Fibroblast of upper back skin (primary cell): ENCODE data around the gene DNAI2.
"Not testable (repeated sequence)": the region's sequence is repeated elsewhere in the genome, so short reads cannot be mapped to it uniquely, and the experiment has no call there.

Experiments
- DNase-seq: peaks from one replicate; pipeline ENCODE4 v3.0.0-alpha.2; 2013

DNAI2 gene

DNA sequence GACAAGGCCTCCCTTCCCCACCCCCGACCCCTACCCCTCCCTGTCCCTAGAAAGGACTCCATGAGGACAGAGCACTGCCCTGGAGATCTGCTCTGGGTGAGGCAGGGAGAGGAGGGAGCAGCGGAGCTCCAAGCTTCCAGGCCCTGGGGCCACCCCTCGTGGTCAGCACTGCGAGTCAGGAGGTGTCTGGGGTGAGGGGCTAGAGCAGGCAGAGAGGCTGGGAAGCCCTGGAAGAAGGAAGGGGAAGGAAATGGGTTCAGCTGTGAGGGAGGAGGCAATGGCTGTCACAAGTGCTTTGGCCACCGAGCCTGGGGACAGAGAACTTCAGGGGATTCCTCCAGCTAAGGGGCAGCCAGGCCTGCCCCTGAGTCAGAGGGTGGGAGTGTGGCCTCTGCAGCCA is 28.2 kb upstream of the DNAI2 start:
- DNase-seq = no peak

DNA sequence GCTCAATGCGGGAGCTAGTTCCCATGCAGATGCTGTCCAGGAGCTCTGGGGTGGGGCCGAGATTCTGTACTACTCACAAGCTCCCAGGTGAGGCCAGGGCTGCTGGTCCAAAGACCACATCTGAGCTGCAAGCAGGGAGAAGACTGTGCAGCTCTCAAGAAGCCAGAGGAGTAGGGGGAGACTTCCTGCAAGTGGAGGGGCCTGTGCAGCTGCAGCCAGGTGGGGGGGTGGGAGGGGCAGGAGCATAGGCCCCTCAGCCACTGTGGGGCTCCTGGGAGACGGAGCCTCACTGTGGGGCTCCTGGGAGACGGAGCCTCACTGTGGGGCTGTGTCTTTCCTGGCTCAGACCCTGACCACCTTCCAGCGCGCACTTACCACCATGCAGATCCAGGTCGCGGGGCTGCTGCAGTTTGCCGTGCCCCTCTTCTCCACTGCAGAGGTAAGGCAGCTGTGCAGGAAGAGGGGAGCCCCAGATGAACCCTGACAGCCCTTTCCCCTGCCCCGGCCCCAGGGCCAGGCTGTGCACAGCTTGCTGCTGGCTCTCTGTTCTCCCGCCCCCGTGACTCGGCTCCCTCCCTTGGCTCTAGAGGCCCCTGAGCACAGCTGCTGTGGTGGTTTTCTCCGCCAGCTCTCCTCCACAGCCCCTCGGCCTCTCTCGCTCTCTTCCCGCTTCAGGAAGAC is 24.3 kb upstream of the DNAI2 start:
- no peak for DNase-seq

DNA sequence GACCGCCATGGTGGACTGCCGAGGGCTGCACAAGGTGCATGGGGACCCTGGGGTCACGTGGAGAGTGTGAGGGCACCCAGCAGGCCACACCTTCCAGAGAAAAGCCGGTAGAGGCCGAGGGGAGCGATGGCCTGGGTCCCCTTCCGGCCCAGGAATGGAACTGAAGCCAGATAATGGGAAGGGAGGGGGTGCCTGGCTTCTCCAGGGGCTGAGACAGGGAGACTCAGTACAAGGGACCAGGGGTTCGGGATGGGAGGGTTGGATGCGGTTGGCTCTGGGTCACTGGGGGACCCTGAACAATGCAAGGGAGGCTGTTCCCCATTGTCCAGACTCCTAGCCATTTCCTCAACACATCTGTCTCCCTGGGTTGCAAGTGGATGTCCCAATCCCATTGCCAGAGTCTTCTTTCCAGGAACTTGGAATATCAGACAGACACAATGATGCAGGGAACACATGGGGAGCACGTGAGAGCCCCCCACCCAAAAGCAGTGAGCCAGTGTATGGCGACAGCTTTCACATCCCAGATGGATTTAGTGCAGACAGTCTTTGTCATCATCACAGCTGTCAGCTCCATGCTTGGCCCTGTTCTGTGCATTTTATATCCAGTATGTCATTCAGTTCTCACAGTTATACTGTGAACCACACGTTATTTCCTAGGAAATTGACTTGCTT is 23.6 kb upstream of the DNAI2 start:
- peak; percentile 6 for DNase-seq

DNA sequence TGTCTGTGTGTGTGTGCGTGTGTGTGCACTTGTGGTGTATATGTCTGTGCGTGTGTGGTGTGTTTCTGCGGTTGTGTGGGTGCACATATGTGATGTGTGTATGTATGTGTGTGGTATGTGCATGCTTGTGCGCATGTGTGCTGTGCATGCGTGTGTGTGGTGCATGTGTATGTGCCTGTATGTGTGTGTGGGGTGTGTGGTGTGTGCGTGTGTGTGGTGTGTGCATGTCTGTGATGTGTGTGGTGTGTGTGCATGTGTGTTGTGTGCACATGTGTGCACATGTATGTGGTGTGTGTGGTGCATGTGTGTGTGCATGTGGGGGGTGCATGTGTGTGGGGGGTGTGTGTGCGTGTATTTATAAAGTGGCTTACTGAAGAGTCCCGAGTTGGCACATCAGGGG is 23.0 kb upstream of the DNAI2 start:
- DNase-seq = no peak

DNA sequence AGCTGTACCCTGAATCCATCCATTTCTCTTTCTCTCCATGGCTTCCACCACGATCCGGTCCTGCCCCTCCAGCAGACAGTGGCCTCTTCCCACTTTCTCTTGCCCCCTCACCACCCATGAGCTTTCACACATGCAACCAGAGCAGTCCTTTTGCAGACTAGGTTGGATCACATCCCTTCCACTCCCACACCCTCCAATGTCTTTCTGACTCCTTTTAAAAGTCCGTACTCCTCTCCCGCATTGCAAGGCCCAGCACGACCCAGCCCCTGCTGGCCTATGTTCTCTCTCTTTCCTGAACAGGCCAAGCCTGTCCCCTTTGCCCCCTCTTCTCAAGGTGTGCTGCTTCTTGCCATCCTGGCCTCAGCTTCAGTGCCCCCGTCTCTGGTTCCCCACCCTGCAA is 22.5 kb upstream of the DNAI2 start:
- no peak for DNase-seq

DNA sequence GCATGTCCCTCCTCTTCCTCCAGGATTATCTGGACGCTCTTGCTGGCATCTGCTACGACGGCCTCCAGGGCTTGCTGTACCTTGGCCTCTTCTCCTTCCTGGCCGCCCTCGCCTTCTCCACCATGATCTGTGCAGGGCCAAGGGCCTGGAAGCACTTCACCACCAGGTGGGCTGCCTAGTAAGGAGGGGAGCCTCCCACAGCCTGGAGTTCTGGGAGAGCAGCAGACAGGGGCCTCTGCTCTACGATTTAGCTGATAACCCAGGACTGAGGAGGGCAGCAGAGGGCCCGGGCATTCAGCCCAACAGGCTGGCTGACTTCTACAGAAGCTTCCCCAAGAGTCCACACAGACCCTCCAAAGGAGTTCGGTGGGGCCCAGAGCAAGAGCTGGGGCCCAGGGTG is 21.8 kb upstream of the DNAI2 start:
- no peak for DNase-seq

DNA sequence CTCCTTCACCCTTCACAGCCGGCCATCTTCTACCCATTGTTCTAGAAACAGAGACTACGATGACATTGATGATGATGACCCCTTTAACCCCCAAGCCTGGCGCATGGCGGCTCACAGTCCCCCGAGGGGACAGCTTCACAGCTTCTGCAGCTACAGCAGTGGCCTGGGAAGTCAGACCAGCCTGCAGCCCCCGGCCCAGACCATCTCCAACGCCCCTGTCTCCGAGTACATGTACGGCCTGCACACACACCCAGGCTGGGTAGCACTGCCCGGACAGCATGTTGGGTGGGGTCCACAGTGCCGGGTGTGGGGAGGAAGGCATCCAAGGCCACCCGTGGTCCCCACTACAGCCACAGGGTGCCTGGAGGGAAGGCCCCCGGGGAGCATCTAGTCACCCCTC is 21.0 kb upstream of the DNAI2 start:
- no peak for DNase-seq

DNA sequence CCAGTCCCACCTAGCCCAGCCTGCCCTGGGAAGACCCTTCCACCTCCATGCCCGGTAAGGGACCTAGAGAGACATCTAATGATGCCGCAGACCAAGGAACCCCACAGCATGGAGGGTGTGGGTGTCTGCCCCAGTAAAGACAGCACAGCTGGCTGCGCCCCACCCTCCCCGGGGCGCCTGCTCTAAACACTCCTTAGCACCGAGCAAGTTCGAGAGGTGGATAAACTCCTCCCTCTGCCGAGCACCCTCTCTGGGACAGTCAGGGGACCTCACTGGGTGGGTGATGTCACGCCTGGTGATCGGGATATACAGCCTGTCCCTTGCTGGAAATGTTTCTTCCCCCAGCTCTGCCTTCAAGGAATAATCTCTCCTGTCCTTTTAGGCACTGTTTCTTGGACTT is 16.7 kb upstream of the DNAI2 start:
- DNase-seq = no peak

DNA sequence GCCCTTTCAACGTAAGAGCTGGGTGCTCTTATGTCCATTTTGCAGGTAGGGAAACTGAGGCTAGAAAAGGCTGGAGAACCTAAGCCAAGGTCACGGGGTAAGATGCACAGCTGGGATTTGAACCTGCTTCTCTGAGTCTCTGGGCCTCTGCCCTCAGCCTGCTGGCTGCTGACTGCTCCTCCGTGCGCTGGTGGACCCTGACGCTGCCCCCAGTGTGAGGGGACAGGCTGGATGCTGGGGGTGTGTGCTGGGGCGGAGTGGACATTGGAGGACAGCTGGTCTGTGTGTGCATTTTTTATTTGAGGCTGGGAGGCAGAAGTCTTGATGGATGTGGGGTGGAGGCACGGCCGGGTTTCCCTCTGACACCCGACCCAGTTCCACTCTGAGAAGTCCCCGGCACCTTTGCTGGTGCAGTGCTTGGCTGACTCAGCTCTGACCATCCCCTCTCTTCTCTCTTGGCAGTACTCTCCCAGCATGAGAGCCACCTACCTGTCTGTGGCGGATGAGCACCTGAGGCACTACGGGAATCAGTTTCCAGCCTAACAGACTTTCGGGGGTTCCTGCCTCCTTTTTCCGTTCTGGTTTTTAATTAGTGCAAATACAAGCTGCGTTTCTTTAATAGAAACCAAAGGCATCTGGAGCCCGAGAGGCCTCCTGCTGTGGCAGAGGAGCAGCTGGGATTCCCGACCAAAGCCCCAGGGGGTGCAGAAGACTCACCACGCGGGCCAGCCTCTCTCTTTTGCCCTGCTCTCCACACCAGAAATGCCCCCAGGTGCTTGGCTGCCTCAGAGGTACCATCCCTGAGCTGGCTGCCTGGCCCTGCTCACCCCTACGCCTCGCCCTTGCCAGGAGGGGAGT is 14.1 kb upstream of the DNAI2 start:
- DNase-seq = no peak

DNA sequence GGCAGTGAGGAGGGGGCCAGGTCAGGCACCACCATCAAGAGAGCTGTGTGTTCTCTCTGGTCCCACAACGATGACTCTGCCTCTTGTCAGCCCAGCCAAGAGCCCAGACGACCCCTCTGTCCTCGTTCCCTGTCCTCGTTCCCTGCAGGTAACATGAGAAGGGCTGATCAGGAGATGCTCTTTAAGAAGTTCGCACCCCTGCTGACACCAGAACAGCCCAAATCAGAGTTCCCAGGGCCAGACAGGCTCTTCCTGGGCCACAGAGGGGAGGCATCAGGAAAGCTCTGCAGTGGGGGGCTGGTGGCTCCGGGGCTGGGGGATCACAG is 13.5 kb upstream of the DNAI2 start:
- no peak for DNase-seq

DNA sequence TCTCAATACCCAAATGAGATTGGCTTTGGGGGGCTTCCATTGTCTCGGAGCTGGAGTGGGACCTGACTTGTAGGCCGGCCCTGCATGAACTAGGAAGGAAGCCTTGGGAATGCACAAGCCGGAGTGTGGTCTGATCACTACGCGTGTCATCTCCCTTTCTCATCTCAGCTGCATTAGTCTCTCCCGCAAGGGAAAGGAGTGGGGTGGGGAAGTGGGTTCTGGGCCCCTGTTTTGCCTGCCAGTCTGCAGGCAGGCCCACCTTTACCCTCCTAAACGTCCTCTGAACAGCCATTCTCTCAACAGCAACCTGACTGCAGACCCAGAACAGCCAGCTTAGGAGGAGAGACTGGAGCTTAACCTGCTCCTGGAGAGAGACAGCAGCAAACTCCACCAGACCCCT is 11.4 kb upstream of the DNAI2 start:
- DNase-seq = no peak

DNA sequence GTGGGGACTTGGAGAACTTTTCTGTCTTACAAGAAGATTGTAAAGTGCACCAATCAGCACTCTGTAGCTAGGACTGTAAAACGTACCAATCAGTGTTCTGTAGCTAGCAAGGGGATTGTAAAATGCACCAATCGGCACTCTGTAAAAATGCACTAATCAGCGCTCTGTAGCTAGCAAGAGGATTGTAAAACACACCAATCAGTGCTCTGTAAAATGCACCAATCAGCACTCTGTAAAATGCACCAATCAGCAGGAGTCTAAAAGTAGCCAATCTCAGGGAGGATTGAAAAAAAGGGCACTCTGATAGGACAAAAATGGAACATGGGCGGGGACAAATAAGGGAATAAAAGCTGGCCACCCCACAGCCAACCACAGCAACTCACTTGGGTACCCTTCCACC is 7.0 kb upstream of the DNAI2 start:
- not testable (repeated sequence) for DNase-seq

DNA sequence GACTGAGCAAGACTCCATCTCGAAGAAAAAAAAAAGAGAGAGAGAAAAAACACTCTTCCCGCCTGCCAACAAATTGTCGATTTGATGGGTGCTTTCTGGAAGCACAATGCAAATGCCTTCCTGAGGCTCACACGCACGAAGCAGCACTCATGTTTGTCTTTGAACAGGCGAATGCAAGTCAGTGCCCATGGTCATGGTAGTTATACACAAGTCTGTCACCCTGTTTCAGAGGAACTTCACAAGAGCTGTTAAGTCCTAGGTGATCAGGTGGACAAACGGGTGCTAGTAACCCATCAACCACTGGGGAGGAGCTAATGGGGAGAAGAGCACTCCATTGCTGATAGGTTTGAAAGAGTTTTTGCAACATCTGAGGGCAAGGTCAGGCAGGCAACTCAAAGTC is 6.5 kb upstream of the DNAI2 start:
- DNase-seq = no peak

DNA sequence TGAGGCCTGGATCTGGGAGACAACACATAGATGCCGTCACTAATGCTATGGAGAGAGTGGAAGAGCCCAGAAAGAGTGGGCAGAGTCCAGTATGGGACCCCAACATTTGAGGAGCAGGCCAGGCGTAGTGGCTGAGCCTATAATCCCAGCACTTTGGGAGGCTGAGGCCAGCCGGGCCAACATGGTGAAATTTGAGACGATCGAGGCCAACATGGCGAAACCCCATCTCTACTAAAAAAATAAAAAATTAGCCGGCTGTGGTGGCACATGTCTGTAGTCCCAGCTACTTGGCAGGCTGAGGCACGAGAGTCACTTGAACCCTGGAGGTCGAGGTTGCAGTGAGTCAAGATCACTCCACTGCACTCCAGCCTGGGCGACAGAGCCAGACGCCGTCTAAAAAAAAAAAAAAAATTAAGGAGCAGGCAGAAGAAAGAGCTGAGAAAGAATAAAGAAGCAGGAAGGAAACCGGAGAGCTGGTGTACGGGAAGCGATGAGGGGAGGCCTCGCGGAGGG is 6.0 kb upstream of the DNAI2 start:
- no peak for DNase-seq

DNA sequence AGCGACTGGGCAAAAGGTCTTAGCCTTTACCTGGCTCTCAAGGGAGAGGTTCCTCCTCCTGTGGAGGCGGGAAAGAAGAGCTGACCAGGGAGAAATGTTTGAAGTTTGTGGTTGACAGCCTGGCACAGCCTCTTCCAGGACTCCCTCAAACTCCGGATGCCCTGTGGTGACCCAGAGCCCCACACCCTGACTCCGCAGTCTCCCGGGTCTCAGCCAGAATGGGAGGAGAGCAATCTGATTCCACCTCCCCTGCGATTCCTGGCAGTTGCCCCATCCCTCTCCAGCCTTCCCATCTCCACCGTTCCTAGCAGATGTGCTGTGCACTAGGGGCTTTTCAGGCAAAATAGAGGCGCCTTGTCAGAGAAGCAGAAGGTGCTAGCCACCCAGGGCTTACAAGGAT is 5.5 kb upstream of the DNAI2 start:
- no peak for DNase-seq

DNA sequence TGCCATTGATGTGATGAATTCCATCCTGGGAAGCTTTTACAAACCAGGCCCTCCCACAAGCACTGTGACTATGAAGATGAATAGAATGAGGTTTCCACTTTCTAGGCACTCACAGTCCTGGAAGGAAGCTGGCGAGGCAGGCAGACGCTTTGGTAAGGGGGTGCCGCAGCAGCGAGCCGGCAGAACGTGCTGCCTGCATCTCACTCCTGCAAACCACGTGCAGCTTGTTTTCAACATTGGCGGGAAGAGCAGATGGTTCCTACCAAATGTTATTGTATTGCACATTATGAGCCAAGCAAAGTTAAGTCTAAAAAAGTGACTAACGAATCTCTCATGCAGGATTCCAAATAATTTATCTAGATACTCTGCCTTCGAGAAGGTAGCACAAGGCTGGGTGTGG is 3.7 kb upstream of the DNAI2 start:
- no peak for DNase-seq

DNA sequence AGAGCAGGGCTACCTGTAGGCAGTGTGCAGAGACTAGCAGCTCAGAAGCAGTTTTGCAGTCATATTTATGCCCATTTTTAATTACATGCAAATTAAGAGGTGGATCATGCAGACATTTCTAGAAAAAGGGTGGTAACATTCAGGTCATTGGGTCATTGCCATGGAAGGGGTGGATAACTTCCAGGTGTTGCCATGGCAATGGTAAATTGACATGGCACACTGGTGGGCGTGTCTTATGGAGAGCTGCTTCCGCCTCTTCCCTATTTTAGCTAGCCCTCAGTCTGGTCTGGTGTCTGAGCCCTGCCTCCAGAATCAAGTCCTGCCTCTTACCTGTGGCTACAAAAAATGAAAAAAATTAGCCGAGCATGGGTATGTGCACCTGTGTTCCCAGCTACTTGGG is 2.8 kb upstream of the DNAI2 start:
- no peak for DNase-seq

DNA sequence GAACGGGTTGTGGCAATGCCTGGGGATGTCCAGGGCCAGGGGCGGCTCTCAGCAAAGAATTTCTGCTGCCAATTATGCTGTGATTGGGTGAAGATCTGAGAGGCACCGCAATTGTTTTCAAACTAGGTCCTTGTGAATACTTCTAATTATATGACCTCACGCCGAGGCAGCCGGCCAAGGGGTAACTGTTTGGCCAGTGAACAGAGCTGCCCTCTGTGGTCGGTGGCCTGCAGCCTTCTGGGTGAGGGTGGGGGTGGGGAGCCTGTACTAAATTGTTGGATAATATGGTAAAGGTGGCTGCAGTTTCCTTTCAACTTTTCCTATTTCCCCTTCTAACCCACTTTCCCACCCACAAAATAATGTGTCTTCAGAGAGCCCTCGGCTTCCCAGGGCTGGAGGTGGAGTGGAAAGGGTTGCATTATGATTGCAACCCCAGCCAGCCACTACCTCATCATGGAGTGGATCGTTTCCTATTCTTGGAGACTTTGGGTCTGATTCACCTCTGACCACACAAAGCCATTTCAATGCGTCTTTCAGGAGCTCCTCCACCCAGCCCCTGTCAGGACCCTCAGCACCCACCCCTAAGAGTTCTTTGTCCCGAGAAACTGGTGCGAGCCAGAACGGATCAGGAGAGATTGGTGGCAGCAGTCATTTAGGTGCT is 2.0 kb upstream of the DNAI2 start:
- peak; percentile 29 for DNase-seq

DNA sequence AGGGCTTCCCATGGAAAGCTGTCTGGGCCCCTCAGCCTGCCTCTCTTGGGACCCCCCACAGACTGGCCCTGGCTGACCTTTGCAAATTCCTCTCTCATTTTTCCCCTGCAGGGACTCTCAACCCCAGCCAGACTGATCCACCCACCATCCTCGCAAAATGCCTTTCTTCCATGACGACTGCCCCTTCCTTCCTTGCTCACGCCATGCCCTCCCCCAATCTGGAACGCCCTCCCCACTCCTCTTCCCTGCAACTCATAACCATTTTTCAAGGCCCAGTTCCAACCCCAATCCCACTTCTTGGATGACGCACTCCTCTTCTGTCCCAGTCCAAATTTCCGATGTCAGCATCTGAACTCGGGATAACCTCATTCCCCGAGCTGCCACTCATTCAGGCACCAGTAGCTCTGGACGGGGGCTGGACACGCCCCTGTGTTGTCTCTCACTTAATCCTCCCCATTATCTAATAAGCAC is 1.3 kb upstream of the DNAI2 start:
- DNase-seq = peak; percentile 68

DNA sequence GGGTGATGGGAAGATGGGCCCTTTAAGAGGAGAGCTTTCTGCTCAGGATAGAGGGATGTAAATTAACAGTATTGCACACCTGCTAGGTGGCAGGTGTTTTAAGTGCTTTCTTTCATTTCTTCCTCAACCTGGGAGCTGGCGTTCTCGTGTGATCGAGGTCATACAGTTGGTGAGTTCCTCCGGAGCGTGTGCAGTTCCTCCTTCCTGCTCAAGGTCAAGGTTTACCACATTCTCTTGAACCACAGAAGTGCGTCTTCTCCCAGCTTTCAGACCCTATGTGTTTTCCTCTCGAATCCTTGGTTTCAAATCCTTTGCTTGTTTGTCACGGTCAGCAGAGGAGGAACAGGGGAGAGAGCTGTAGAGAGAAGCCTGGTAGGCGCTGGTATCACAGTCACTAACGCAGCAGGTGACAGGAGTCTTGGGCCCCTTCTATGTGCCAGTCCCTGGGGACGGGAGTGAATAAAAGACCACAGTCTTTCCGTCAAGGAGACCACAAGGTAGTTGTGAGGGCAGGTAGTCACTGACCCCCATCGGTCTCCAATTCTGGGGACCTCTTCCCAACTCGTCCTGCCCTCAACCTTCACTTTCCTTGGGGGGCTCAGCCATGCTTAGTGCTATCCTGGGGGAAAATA is 791 bp downstream of the DNAI2 start:
- no peak for DNase-seq

DNA sequence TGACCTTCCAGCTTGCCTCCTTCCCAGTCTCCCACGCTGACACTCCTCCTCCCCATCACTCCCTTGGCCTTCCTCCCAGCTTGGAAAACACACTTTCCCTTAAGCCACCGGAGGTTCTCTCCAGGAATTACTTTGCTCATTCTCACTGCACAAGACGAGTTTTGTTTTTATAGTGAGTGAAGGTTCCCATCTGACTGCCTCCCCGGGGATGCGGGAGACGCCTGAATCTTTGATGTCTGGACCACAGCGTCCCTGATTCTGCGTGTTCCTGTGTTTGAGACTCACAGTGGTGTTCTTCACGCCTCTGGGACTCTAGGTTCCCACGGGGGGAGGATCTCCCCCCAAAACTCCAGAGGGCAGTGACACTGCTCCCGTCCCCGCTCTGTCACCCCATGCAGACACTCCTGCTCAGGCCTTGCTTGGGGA is 2.0 kb downstream of the DNAI2 start:
- DNase-seq = peak; percentile 39

DNA sequence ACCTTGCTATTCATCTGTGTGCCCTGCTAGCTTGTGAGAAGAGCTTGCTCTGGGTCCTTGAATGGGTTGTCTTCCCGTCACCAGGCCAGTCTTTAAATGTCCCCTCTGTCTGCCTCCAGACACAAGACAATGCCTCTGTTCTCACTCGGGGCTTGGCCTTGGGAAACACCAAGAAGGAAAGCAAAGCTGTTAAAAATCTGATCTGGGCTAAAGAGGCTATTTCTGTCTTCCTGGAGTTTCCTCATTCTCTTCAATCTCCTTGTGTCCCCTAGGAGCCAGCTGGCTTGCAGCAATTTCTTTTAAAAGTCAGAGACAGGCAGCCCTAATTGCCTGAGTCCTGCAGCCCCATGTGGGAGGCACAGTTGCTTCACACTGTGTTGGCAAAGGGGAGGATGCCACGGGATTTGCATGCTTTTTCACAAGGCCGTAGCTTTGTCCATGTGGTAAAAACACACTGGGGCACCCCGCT is 2.5 kb downstream of the DNAI2 start:
- DNase-seq = no peak

DNA sequence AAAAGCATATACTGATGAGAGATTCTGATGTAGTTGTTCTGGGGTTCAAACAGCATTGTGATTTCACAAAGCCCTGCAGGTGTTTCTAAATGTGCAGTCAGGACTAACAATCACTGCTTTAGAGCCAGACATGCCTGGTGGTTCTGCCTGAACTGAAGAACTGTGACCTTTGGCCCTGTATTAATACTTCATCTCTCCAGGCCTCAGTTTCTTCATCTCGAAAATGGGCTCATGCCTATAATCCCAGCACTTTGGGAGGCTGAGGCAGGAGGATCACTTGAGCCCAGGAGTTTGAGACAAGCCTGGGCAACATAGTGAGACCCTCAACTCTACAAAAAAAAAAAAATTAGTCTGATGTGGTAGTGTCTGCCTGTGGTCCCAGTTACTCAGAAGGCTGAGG is 3.9 kb downstream of the DNAI2 start:
- no peak for DNase-seq
